H1 (cell line): ENCODE data around the gene FRMD4A. TPM values are rescaled to one million over a fixed set of nuclear protein-coding genes. Genes with fewer than 3 reads are reported as not detected.

Experiments
- BACH1 ChIP-seq: IDR thresholded peaks from 2 replicates; pipeline ENCODE4 v1.6.1; 2012; ENCODE audit warnings: low read length, improper control_type of control experiment
- CTBP2 ChIP-seq: IDR thresholded peaks from 2 replicates; pipeline ENCODE4 v1.7.0; 2011; ENCODE audit warnings: borderline replicate concordance, mild to moderate bottlenecking, moderate library complexity, mixed read lengths, low read length; ENCODE audit not compliant: insufficient read depth, insufficient read length
- FOSL1 ChIP-seq: IDR thresholded peaks from 2 replicates; pipeline ENCODE4 v1.6.1; 2011; ENCODE audit warnings: mild to moderate bottlenecking, low read depth, low read length, moderate library complexity; ENCODE audit not compliant: insufficient read depth
- NANOG ChIP-seq: IDR thresholded peaks from 2 replicates; pipeline ENCODE4 v1.6.1; 2011; ENCODE audit warnings: low read length, low read depth, mild to moderate bottlenecking, inconsistent platforms; ENCODE audit not compliant: insufficient read depth, poor library complexity, severe bottlenecking
- PHF8 ChIP-seq: fragments of 200-600 bp; sonication (generic); conservative IDR thresholded peaks from 2 replicates; pipeline ENCODE4 v1.7.1; 2012; ENCODE audit warnings: low read depth, mild to moderate bottlenecking, inconsistent platforms, low read length, moderate library complexity
- POLR2AphosphoS5 ChIP-seq: IDR thresholded peaks from 2 replicates; pipeline ENCODE4 v1.6.1; 2011; ENCODE audit warnings: low read depth, low read length
- RAD21 ChIP-seq, 2 experiments: IDR thresholded peaks in 1 of 2; conservative IDR thresholded peaks in 1 of 2; 2 replicates each; pipeline ENCODE4 v1.6.1; 2011; ENCODE audit warnings: low read depth in 2 of 2, low read length in 2 of 2, improper control_type of control experiment in 1 of 2, inconsistent platforms in 1 of 2, mild to moderate bottlenecking in 1 of 2, moderate library complexity in 1 of 2
- RBBP5 ChIP-seq: IDR thresholded peaks from 2 replicates; pipeline ENCODE4 v1.7.1; 2012; ENCODE audit warnings: low read depth, mild to moderate bottlenecking, inconsistent platforms, low read length, moderate library complexity, borderline replicate concordance
- RFX5 ChIP-seq: IDR thresholded peaks from 2 replicates; pipeline ENCODE4 v1.6.1; 2011; ENCODE audit warnings: low read depth, low read length, improper control_type of control experiment, borderline replicate concordance
- SUZ12 ChIP-seq: fragments of 200-600 bp; sonication (generic); IDR thresholded peaks from 2 replicates; pipeline ENCODE4 v1.6.1; 2012; ENCODE audit warnings: mild to moderate bottlenecking, inconsistent platforms, low read length, moderate library complexity, mixed read lengths
- USF2 ChIP-seq: IDR thresholded peaks from 2 replicates; pipeline ENCODE4 v1.6.1; 2011; ENCODE audit warnings: low read length, improper control_type of control experiment
- YY1 ChIP-seq: IDR thresholded peaks from 2 replicates; pipeline ENCODE4 v1.6.1; 2011; ENCODE audit warnings: low read depth, mild to moderate bottlenecking, low read length
- ZNF274 ChIP-seq: IDR thresholded peaks from 2 replicates; pipeline ENCODE4 v1.7.0; 2012; ENCODE audit warnings: low read length, borderline replicate concordance; ENCODE audit errors: extremely low read depth
- polyA plus RNA-seq, 7 experiments: library from polyadenylated mRNA; depleted of rRNA in 3 of 7; stranded (reverse) in 5 of 7; unstranded in 2 of 7; fragments of >200 nt in 5 of 7; fragments of 200-250 nt in 2 of 7; gene quantifications; 1 replicate in 5 of 7; 2 replicates in 1 of 7; 4 replicates in 1 of 7; pipeline versions ENCODE4 v1.2.1 to v1.2.3, GENCODE V29; 2011 to 2013; ENCODE audit warnings: missing spikeins in 2 of 7, mixed read lengths in 2 of 7
- total RNA-seq: library from RNA; stranded (reverse); fragmentation: NEBNext Ultra II Directional; extraction: Animal tissue kit (Norgen Biotek cat#: 25700); gene quantifications from 2 replicates; pipeline ENCODE4 v1.2.1, GENCODE V29; 2021

Gene FRMD4A
- total and polyA plus RNA-seq, 2 of the 8 experiments (the other 6 are each of a cell fraction or from before 2014, with no cell fraction given): 38.6 to 39.6 TPM

DNA sequence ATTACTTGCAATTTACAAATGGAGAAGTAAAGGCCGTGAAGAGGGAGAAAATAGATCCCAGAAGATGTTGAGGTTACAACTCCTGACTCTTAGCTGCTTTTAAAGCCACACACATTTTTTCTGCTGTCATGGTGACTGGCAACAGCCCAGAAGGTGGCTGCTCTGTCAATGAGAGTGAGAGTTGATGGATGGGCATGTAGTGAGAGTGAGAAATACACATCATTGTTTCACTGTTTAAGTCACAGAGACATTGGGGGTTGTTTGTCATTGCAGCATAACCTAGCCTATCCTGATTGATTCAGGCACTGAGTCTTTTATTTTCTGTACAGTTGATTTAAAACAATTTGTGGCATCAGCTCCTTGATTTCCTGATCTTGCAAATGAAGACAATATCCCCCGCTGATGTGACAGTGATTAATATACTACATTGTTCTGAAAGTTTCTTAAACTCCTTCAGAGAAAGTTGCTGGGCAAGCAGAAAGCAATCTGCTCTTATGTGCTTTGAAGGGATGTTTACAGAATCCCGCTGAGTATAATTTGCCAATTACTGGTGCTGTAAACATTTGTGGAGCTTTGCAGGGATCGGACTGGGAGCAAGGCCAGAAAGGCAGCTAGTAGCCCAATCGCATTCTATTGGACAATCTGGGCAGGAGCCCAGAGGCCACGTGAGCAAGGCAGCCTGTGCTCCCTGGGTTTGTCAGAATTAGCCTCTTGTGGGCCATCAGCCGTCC lies 514.4 kb downstream of the FRMD4A start (continued):
- TF ChIP-seq BACH1: no peak
- TF ChIP-seq SUZ12: no peak
- TF ChIP-seq FOSL1: no peak
- TF ChIP-seq PHF8: no peak
- no peak for TF ChIP-seq ZNF274
- TF ChIP-seq RBBP5: no peak
- no peak for TF ChIP-seq RAD21 (IDR thresholded peaks at IDR 0.05 in 1 of 2, conservative IDR thresholded peaks at IDR 0.05 in 1 of 2; ENCODE audit: low read depth in 2 of 2, low read length in 2 of 2)
- TF ChIP-seq POLR2AphosphoS5: no peak
- TF ChIP-seq NANOG: no peak
- TF ChIP-seq RFX5: no peak
- TF ChIP-seq YY1: no peak
- no peak for TF ChIP-seq USF2
- no peak for TF ChIP-seq CTBP2
